Suprapubic skin (tissue), 4 donors: ENCODE results near the gene NRSN2. TPM values are rescaled to one million over a fixed set of nuclear protein-coding genes. Genes with fewer than 3 reads are reported as not detected.

Experiments used
- DNase-seq, 2 donors: peaks; one replicate each; pipeline ENCODE4 v3.0.0-alpha.2; 2019; ENCODE audit warnings: low spot score in 2 of 2
- H3K27ac ChIP-seq: fragments of 200-600 bp; sonication (generic); one replicate; pipeline ENCODE4 v1.5.1; 2019
- H3K27me3 ChIP-seq: fragments of 200-600 bp; sonication (generic); one replicate; pipeline ENCODE4 v1.5.1; 2019
- H3K36me3 ChIP-seq: fragments of 200-600 bp; sonication (generic); one replicate; pipeline ENCODE4 v1.5.1; 2019
- H3K4me1 ChIP-seq: fragments of 200-600 bp; sonication (generic); one replicate; pipeline ENCODE4 v1.5.1; 2019
- H3K4me3 ChIP-seq: fragments of 200-600 bp; sonication (generic); one replicate; pipeline ENCODE4 v1.5.1; 2019; ENCODE audit warnings: mild to moderate bottlenecking
- H3K9me3 ChIP-seq: fragments of 200-600 bp; sonication (generic); one replicate; pipeline ENCODE4 v1.5.1; 2019
- EP300 ChIP-seq: sonication (generic); formaldehyde crosslinking; IDR thresholded peaks from one replicate; pipeline ENCODE4 v1.6.1; 2017; ENCODE audit warnings: antibody characterized with exemption
- POLR2A ChIP-seq, 2 donors: fragments of 450-650 bp; IDR thresholded peaks; one replicate each; pipeline ENCODE4 v1.6.1; 2017; ENCODE audit warnings: antibody characterized with exemption in 2 of 2, mild to moderate bottlenecking in 2 of 2, moderate library complexity in 2 of 2
- POLR2AphosphoS5 ChIP-seq, 3 donors: sonication (generic); formaldehyde crosslinking; IDR thresholded peaks; one replicate each; pipeline ENCODE4 v1.6.1; 2017; ENCODE audit warnings: antibody characterized with exemption in 3 of 3
- WGBS: methylation state at CpG from one replicate; pipeline ENCODE4 v1.1.5; 2018; 5-methylcytosine and 5-hydroxymethylcytosine counted together
- total RNA-seq, 4 donors: library from RNA; depleted of rRNA; stranded (reverse); fragments of >200 nt; gene quantifications; one replicate each; pipeline ENCODE4 v1.1.0, GENCODE V29; 2016
- TF ChIP-seq, protein P1 (sequence below), 2 donors: fragments of 200-600 bp in 1 of 2; fragments of 450-650 bp in 1 of 2; sonication (generic) in 1 of 2; IDR thresholded peaks; one replicate each; pipeline ENCODE4 v1.5.1; 2016 to 2019; ENCODE audit warnings: antibody characterized with exemption in 2 of 2, mild to moderate bottlenecking in 1 of 2, moderate library complexity in 1 of 2

The NRSN2 gene
- total RNA-seq, 4 donors from 2014 or later = 8.1 to 11.4 (median 10.9) TPM

DNA sequence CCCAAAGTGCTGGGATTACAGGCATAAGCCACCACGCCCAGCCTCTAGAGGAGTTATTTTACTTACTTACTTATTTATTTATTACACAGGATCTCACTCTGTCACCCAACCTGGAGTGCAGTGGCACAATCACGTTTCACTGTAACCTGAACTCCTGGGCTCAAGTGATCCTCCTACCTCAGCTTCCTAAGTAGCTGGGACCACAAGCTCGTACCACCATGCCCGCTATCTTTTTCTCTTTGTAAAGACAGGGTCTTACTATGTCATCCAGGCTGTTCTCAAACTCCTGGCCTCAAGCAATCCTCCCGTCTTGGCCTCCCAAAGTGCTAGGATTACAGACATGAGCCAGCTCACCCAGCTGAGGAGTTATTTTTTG lies 32.0 kb downstream of the NRSN2 start:
- no peak for DNase-seq
- TF ChIP-seq POLR2AphosphoS5 (IDR thresholded peaks at IDR 0.05) (no peak), POLR2A (IDR thresholded peaks at IDR 0.05) (no peak), EP300 (no peak)
- TF ChIP-seq, protein P1, sequence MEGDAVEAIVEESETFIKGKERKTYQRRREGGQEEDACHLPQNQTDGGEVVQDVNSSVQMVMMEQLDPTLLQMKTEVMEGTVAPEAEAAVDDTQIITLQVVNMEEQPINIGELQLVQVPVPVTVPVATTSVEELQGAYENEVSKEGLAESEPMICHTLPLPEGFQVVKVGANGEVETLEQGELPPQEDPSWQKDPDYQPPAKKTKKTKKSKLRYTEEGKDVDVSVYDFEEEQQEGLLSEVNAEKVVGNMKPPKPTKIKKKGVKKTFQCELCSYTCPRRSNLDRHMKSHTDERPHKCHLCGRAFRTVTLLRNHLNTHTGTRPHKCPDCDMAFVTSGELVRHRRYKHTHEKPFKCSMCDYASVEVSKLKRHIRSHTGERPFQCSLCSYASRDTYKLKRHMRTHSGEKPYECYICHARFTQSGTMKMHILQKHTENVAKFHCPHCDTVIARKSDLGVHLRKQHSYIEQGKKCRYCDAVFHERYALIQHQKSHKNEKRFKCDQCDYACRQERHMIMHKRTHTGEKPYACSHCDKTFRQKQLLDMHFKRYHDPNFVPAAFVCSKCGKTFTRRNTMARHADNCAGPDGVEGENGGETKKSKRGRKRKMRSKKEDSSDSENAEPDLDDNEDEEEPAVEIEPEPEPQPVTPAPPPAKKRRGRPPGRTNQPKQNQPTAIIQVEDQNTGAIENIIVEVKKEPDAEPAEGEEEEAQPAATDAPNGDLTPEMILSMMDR (IDR thresholded peaks at IDR 0.05) = no peak
- Histone ChIP-seq H3K4me1 (peaks cover 18% of the 10 kb centered on the region), H3K9me3 (no peaks in the 10 kb centered on the region), H3K36me3 (no peaks in the 10 kb centered on the region), H3K4me3 (no peak overlapping the region), H3K27me3 (no peaks in the 10 kb centered on the region), H3K27ac (no peak overlapping the region)
- WGBS = 76% methylated on average over 5 of the region's 5 CpGs

DNA sequence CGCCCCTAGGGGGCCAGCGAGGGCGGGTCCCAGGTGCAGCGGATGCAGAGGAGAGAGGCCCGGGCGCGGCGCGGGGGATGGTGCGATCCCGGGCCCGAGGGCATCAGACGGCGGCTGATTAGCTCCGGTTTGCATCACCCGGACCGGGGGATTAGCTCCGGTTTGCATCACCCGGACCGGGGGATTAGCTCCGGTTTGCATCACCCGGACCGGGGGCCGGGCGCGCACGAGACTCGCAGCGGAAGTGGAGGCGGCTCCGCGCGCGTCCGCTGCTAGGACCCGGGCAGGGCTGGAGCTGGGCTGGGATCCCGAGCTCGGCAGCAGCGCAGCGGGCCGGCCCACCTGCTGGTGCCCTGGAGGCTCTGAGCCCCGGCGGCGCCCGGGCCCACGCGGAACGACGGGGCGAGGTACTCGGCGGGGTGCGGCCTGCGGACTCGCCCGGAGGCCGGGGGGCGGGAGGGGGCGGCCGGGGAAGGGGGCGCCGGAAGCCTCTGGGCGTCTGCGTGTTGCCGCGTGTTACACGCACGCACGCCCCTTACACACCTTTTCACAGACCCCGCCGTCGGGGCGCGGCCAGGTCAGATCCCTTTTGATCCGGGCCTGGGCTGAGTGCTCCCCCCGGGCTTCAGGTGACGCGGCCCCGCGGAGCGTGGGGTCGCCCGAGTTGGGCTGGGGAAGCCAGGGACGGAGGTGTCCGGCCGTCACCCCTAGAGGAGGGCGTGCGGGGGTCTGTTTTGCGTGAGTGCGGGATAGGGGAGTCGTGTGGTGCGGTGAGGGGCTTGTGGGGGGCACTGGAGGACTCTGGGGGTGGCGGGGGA lies 34.1 kb downstream of the NRSN2 start:
- H3K4me1 ChIP-seq = peaks cover 18% of the 10 kb centered on the region
- no peaks in the 10 kb centered on the region for H3K9me3 ChIP-seq
- H3K4me3 ChIP-seq = peak overlapping the region; percentile 81
- H3K36me3 ChIP-seq = no peaks in the 10 kb centered on the region
- H3K27ac ChIP-seq = peak overlapping the region; percentile 61
- WGBS = under 1% methylated on average over 39 of the region's 93 CpGs
- H3K27me3 ChIP-seq = no peaks in the 10 kb centered on the region
- TF ChIP-seq EP300 (no peak), POLR2AphosphoS5 (IDR thresholded peaks at IDR 0.05) (no peak), POLR2A (IDR thresholded peaks at IDR 0.05) (no peak)
- TF ChIP-seq, protein P1 (IDR thresholded peaks at IDR 0.05) = no peak
- no peak for DNase-seq

DNA sequence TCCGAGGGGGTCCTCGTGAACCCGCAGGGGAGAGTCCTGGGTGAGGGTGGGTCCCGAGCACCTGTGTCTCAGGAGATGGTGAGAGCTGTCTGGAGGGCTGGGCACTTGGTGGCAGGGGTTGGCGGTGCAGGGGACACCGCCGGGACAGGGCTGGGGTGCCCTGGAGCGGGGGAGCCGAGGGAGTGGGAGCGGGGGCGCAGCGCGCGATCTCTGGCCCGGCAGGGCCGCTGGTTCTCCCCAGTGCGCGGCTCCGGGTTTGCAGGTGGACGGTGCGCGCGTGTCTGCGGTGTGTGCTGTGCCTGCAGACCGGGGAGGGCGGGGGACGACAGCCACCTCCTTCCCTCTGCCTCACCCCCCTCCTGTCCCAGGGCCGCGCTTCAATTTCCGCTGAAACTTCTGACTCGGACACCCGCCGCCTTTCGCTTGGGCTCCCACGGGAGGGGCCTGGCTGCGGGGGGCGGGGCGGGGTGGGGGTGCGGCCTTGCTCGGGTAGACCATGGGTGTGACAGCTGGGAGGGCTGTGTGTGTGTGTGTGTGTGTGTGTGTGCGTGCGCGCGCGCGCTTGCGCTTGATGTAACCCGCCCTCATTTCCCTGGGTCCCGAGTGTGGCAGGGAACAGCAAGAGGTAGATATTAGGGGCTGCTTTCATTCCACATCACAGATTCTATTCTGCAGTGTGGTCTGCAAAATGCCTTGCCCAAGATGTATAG lies 34.8 kb downstream of the NRSN2 start:
- 0% methylated on average over 11 of the region's 49 CpGs for WGBS
- TF ChIP-seq POLR2A (IDR thresholded peaks at IDR 0.05) (no peak), EP300 (no peak), POLR2AphosphoS5 (IDR thresholded peaks at IDR 0.05) (no peak)
- TF ChIP-seq, protein P1 (IDR thresholded peaks at IDR 0.05) = no peak
- Histone ChIP-seq H3K4me1 (peaks cover 18% of the 10 kb centered on the region), H3K27ac (peak overlapping the region; percentile 61), H3K36me3 (no peaks in the 10 kb centered on the region), H3K27me3 (no peaks in the 10 kb centered on the region), H3K9me3 (no peaks in the 10 kb centered on the region), H3K4me3 (peak overlapping the region; percentile 81)
- peak; percentile 86 to 87 for DNase-seq

DNA sequence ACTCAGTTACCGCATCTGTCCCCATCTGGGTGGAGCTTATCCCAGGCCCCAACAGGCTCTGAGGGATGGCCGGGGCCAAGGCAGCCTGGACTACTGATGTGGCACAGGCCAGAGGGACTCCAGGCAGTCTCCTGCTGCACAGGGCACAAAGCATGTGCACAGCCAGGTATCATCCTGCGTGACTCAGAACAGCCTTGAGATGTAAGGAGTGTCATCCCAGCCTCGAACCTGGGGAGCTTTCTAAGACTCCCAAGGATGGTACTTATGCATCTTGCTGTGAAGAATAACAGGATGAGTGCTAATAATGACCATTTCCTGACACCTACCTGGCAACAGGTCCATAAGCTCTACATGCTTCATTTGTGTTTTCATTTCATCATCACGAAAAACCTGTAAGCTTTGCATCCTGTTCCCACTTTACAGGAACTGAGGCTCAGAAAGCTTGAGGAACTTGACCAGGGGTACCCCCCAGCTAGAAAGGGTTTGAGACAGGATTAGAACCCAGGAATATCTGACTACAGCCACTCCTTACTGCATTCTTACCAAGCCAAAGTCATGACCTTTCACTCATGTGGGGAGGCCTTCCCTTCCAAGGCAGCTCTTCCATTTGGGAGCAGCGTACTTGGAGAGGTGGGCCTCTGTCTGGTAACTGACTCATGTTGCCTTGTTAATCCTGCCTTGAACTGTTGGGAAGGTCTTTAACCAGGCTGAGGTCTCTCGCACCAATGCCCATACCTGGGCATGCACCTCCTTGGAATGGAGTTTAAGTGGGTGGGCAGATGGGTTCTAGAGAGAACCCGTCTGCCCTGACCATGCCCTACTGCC lies 35.6 kb downstream of the NRSN2 start:
- DNase-seq = no peak
- no peak overlapping the region for H3K27ac ChIP-seq
- TF ChIP-seq EP300 = no peak
- TF ChIP-seq POLR2AphosphoS5 (IDR thresholded peaks at IDR 0.05) = no peak
- no peak for TF ChIP-seq POLR2A (IDR thresholded peaks at IDR 0.05)
- TF ChIP-seq, protein P1 (IDR thresholded peaks at IDR 0.05) = no peak
- H3K9me3 ChIP-seq = no peaks in the 10 kb centered on the region
- no peaks in the 10 kb centered on the region for H3K36me3 ChIP-seq
- H3K4me1 ChIP-seq = peaks cover 18% of the 10 kb centered on the region
- WGBS = 53% methylated on average over 7 of the region's 8 CpGs
- no peaks in the 10 kb centered on the region for H3K27me3 ChIP-seq
- H3K4me3 ChIP-seq = peak overlapping the region; percentile 81
